Measurements from ENCODE around the gene IFNL2. TPM values are rescaled to one million over a fixed set of nuclear protein-coding genes. Genes with fewer than 3 reads are reported as not detected.
"Not testable (repeated sequence)": the region's sequence is repeated elsewhere in the genome, so short reads cannot be mapped to it uniquely, and the experiment has no call there.

IFNL2 gene
- polyA plus RNA-seq, 1 donor = not detected

DNA sequence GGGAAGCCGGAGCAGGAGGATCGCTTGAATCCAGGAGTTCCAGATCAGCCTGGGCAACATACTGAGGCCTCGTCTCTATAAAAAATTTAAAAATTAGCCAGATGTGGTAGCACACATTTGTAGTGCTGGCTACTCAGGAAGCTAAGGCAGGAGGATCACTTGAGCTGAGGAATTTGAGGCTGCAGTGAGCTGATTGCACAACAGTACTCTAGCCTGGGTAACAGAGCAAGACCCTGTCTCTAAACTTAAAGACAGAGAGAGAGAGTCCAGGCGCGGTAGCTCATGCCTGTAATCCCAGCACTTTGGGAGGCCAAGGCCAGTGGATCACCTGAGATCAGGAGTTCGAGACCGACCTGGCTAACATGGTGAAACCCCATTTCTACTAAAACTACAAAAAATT is 27.8 kb upstream of the IFNL2 start:
- no peaks in the 10 kb centered on the region for H3K36me3 ChIP-seq (ENCODE audit: control insufficient read depth, insufficient read depth, low read length)
- no peak for DNase-seq
- no CpG with 5 or more reads among the region's 7 CpGs for WGBS (ENCODE audit: insufficient coverage, low lambda C conversion rate)
- H3K27me3 ChIP-seq (ENCODE audit: control insufficient read depth, insufficient read depth, low read length) = peaks cover 14% of the 10 kb centered on the region
- no peak overlapping the region for H3K4me3 ChIP-seq (ENCODE audit: low read length)
- H3K9me3 ChIP-seq (ENCODE audit: control insufficient read depth, low read depth, low read length) = no peaks in the 10 kb centered on the region
- no peak overlapping the region for H3K27ac ChIP-seq (ENCODE audit: low read length)
- peaks cover 4% of the 10 kb centered on the region for H3K4me1 ChIP-seq (ENCODE audit: control insufficient read depth, insufficient read depth, low read length)

- not testable (repeated sequence) for H3K27ac ChIP-seq (ENCODE audit: low read length); H3K36me3 ChIP-seq (ENCODE audit: control insufficient read depth, insufficient read depth, low read length); H3K9me3 ChIP-seq (ENCODE audit: control insufficient read depth, low read depth, low read length); H3K4me3 ChIP-seq (ENCODE audit: low read length); DNase-seq
- no CpG with 5 or more reads among the region's 13 CpGs for WGBS (ENCODE audit: insufficient coverage, low lambda C conversion rate)
- peaks cover 30% of the 10 kb centered on the region for H3K27me3 ChIP-seq (ENCODE audit: control insufficient read depth, insufficient read depth, low read length)
- peaks cover 11% of the 10 kb centered on the region for H3K4me1 ChIP-seq (ENCODE audit: control insufficient read depth, insufficient read depth, low read length)
Observed at GRCh38 chr19:39243741-39244140, 24.5 kb upstream of the IFNL2 start.

DNA sequence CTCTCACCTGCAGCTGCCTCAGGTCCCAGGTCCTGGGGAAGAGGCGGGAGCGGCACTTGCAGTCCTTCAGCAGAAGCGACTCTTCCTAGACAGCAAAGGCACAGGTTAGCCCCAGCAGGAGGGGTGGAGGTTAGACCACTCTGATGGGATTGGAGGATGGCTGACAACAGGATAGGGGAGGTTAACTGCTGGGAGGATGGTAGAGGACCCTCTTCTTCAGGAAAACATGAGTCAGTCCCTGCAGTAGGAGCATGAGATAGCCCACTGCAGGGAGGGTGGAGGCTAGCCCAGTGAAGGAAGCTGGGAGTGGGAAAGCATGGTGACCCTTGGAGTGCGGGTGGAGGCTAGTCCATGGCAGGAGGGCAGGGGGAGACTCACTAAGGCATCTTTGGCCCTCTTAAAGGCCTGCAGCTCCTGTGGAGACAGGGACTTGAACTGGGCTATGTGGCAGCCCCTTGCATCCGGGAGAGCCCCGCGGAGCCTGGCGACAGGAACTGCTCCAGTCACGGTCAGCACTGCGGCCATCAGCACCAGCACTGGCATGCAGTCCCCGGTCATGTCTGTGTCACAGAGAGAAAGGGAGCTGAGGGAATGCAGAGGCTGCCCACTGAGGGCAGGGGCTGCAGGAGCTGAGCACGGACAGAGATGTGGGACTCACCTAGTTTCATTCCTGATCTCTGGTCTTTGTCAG is 23.6 kb upstream of the IFNL2 start, which contains the start of gene IFNL3:
Gene IFNL3, minus strand, starts transcription at position 597 of the 691 bp plus-strand sequence. Its CDS starts 39 bp downstream, at position 558.
- WGBS (ENCODE audit: insufficient coverage, low lambda C conversion rate) = no CpG with 5 or more reads among the region's 12 CpGs
- not testable (repeated sequence) for H3K36me3 ChIP-seq (ENCODE audit: control insufficient read depth, insufficient read depth, low read length)

DNA sequence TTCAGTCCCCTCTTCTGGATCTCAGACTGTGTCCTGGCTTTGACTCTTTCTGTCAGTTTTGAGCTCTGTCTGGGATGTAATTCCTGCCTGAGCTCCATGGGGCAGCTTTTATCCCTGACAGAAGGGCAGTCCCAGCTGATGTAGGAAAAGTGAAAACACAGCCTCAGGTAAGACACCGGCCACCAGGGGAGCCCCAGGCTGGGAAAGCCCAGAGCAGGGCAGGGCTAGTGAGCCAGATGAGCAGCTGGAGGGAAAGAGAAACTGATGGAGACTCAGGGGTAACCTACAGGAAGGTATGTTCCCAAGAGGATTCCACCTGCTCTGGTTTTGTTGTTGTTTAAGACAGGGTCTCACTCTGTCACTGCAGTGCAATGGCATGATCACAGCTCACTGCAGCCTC is 23.0 kb upstream of the IFNL2 start:
- not testable (repeated sequence) for DNase-seq; H3K4me3 ChIP-seq (ENCODE audit: low read length); H3K9me3 ChIP-seq (ENCODE audit: control insufficient read depth, low read depth, low read length); H3K27ac ChIP-seq (ENCODE audit: low read length); H3K36me3 ChIP-seq (ENCODE audit: control insufficient read depth, insufficient read depth, low read length)
- Histone ChIP-seq H3K27me3 (ENCODE audit: control insufficient read depth, insufficient read depth, low read length) (peaks cover 37% of the 10 kb centered on the region), H3K4me1 (ENCODE audit: control insufficient read depth, insufficient read depth, low read length) (peaks cover 11% of the 10 kb centered on the region)
- WGBS (ENCODE audit: insufficient coverage, low lambda C conversion rate) = no CpG with 5 or more reads among the region's 1 CpG

More for the DNA sequence above, 23.6 kb upstream of the IFNL2 start, which contains the start of gene IFNL3:
- H3K9me3 ChIP-seq (ENCODE audit: control insufficient read depth, low read depth, low read length); H3K4me3 ChIP-seq (ENCODE audit: low read length); H3K27ac ChIP-seq (ENCODE audit: low read length); DNase-seq: not testable (repeated sequence)
- peaks cover 32% of the 10 kb centered on the region for H3K27me3 ChIP-seq (ENCODE audit: control insufficient read depth, insufficient read depth, low read length)
- peaks cover 11% of the 10 kb centered on the region for H3K4me1 ChIP-seq (ENCODE audit: control insufficient read depth, insufficient read depth, low read length)

- Histone ChIP-seq H3K27ac (ENCODE audit: low read length) (no peak overlapping the region), H3K9me3 (ENCODE audit: control insufficient read depth, low read depth, low read length) (peaks cover 5% of the 10 kb centered on the region), H3K27me3 (ENCODE audit: control insufficient read depth, insufficient read depth, low read length) (peaks cover 36% of the 10 kb centered on the region), H3K4me1 (ENCODE audit: control insufficient read depth, insufficient read depth, low read length) (peaks cover 11% of the 10 kb centered on the region), H3K4me3 (ENCODE audit: low read length) (no peak overlapping the region), H3K36me3 (ENCODE audit: control insufficient read depth, insufficient read depth, low read length) (no peaks in the 10 kb centered on the region)
- WGBS (ENCODE audit: insufficient coverage, low lambda C conversion rate) = no CpG with 5 or more reads among the region's 42 CpGs
- peak in 1 of 2 donors; percentile 25 for DNase-seq
Observed at GRCh38 chr19:39246951-39247669, 21.1 kb upstream of the IFNL2 start.

- peaks cover 11% of the 10 kb centered on the region for H3K4me1 ChIP-seq (ENCODE audit: control insufficient read depth, insufficient read depth, low read length)
- WGBS (ENCODE audit: insufficient coverage, low lambda C conversion rate) = no CpG with 5 or more reads among the region's 92 CpGs
- peaks cover 5% of the 10 kb centered on the region for H3K9me3 ChIP-seq (ENCODE audit: control insufficient read depth, low read depth, low read length)
- DNase-seq = peak in 1 of 2 donors; percentile 64
- no peak overlapping the region for H3K27ac ChIP-seq (ENCODE audit: low read length)
- H3K4me3 ChIP-seq (ENCODE audit: low read length) = no peak overlapping the region
- H3K36me3 ChIP-seq (ENCODE audit: control insufficient read depth, insufficient read depth, low read length) = no peaks in the 10 kb centered on the region
- H3K27me3 ChIP-seq (ENCODE audit: control insufficient read depth, insufficient read depth, low read length) = peaks cover 36% of the 10 kb centered on the region
Observed at GRCh38 chr19:39247701-39248664, 20.2 kb upstream of the IFNL2 start.

DNA sequence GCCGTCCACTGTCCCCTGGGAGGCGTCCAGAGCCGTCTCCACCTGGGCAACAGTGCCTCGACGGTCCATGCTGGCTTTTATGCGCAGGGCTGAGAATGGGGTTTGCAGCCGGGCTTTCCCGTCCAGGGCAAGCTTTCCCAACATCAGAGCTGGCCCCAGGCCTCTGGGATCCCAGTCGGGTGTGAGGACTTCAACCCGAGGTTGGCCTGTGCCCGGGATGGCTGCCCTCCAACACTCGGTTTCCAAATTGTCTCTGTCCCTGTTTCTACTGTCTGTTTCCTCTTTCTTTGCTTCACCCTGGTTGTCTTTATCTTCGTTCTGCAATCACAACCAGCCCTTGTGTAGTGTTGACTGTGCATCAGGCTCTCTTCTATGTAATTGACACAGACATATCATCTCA is 19.4 kb upstream of the IFNL2 start, which contains the start of gene IFNL4:
Gene IFNL4, minus strand, starts transcription at position 51 of the 400 bp plus-strand sequence.
- Histone ChIP-seq H3K4me1 (ENCODE audit: control insufficient read depth, insufficient read depth, low read length) (peaks cover 11% of the 10 kb centered on the region), H3K36me3 (ENCODE audit: control insufficient read depth, insufficient read depth, low read length) (no peaks in the 10 kb centered on the region), H3K4me3 (ENCODE audit: low read length) (no peak within 1 kb of the TSS), H3K27me3 (ENCODE audit: control insufficient read depth, insufficient read depth, low read length) (peaks cover 36% of the 10 kb centered on the region), H3K27ac (ENCODE audit: low read length) (no peak within 1 kb of the TSS), H3K9me3 (ENCODE audit: control insufficient read depth, low read depth, low read length) (peaks cover 5% of the 10 kb centered on the region)
- DNase-seq = no peak
- 51% methylated on average over 2 of the region's 13 CpGs for WGBS (ENCODE audit: insufficient coverage, low lambda C conversion rate)

DNA sequence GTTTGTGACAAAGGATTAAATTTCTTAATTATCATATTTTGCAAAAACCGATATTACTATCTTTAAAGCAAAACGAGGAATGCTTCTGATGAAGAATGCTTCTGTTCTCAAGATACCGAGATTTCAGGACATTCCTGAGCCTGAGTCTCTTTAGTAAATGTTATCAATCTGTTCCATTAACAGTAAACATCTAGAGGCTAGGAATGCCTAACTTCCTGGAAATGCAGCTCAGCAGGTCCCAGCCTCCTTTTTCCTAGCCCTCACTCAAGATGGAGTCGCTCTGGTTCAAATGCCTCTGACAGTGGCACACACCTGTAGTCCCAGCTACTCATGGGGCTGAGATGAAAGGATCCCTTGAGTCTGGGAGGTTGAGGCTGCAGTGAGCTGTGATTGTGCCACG is 17.1 kb upstream of the IFNL2 start:
- Histone ChIP-seq H3K4me3 (ENCODE audit: low read length) (no peak overlapping the region), H3K27ac (ENCODE audit: low read length) (no peak overlapping the region), H3K4me1 (ENCODE audit: control insufficient read depth, insufficient read depth, low read length) (peaks cover 17% of the 10 kb centered on the region), H3K9me3 (ENCODE audit: control insufficient read depth, low read depth, low read length) (peaks cover 5% of the 10 kb centered on the region), H3K36me3 (ENCODE audit: control insufficient read depth, insufficient read depth, low read length) (no peaks in the 10 kb centered on the region), H3K27me3 (ENCODE audit: control insufficient read depth, insufficient read depth, low read length) (peaks cover 36% of the 10 kb centered on the region)
- no peak for DNase-seq
- no CpG with 5 or more reads among the region's 5 CpGs for WGBS (ENCODE audit: insufficient coverage, low lambda C conversion rate)

- Histone ChIP-seq H3K9me3 (ENCODE audit: control insufficient read depth, low read depth, low read length) (peaks cover 5% of the 10 kb centered on the region), H3K27me3 (ENCODE audit: control insufficient read depth, insufficient read depth, low read length) (peaks cover 38% of the 10 kb centered on the region), H3K4me1 (ENCODE audit: control insufficient read depth, insufficient read depth, low read length) (peaks cover 17% of the 10 kb centered on the region), H3K36me3 (ENCODE audit: control insufficient read depth, insufficient read depth, low read length) (no peaks in the 10 kb centered on the region), H3K27ac (ENCODE audit: low read length) (no peak overlapping the region), H3K4me3 (ENCODE audit: low read length) (no peak overlapping the region)
- 47% methylated on average over 3 of the region's 3 CpGs for WGBS (ENCODE audit: insufficient coverage, low lambda C conversion rate)
- DNase-seq = no peak
Observed at GRCh38 chr19:39251846-39252245, 16.4 kb upstream of the IFNL2 start.

DNA sequence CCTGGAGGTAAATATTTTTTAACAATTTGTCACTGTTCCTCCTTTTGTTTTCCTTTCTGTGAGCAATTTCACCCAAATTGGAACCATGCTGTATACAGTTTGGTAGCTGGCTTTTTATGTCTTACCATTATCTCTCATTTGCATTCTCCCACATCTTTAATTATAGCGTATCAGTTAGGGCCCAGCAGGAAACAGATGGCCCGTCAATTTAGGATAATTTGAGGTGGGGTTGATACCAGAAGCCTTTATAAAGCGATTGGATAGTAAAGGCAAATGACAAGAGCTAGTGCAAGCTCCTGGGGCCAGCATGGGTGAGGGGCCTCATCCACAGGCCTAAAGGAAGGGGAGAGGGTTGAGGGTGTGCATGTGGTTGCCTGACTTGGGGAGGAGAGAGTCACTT is 15.7 kb upstream of the IFNL2 start:
- Histone ChIP-seq H3K4me3 (ENCODE audit: low read length) (no peak overlapping the region), H3K9me3 (ENCODE audit: control insufficient read depth, low read depth, low read length) (peaks cover 5% of the 10 kb centered on the region), H3K36me3 (ENCODE audit: control insufficient read depth, insufficient read depth, low read length) (no peaks in the 10 kb centered on the region), H3K4me1 (ENCODE audit: control insufficient read depth, insufficient read depth, low read length) (peaks cover 12% of the 10 kb centered on the region), H3K27me3 (ENCODE audit: control insufficient read depth, insufficient read depth, low read length) (peaks cover 32% of the 10 kb centered on the region), H3K27ac (ENCODE audit: low read length) (no peak overlapping the region)
- no peak for DNase-seq
- 80% methylated on average over 1 of the region's 3 CpGs for WGBS (ENCODE audit: insufficient coverage, low lambda C conversion rate)
